ENCODE results near the gene SURF6. TPM values are rescaled to one million over a fixed set of nuclear protein-coding genes. Genes with fewer than 3 reads are reported as not detected.

SURF6 gene
- total RNA-seq, 1 donor from 2014 or later = 23.9 TPM

- intact Hi-C loops (cut with micrococcal nuclease) = no loop called here
- Mint-ChIP-seq H3K4me1 (no peaks in the 10 kb centered on the region), H3K9me3 (no peaks in the 10 kb centered on the region), H3K36me3 (ENCODE audit: low read depth) (no peaks in the 10 kb centered on the region), H3K4me3 (no peak overlapping the region), H3K27ac (no peak overlapping the region), H3K27me3 (peaks cover 16% of the 10 kb centered on the region)
- POLR2A ChIA-PET = no interaction called here
- DNase-seq = no peak
- TF ChIP-seq CTCF (IDR thresholded peaks at IDR 0.05) = no peak
- CTCF ChIA-PET = no interaction called here
- no peak for ATAC-seq (ENCODE audit: low read depth)
These were observed 26.4 kb downstream of the SURF6 start for GRCh38 chr9:133309608-133310007.

- intact Hi-C loops (cut with micrococcal nuclease) = no loop called here
- H3K27ac Mint-ChIP-seq = no peak overlapping the region
- no peak for ATAC-seq (ENCODE audit: low read depth)
- peaks cover 16% of the 10 kb centered on the region for H3K27me3 Mint-ChIP-seq
- H3K4me3 Mint-ChIP-seq = no peak overlapping the region
- POLR2A ChIA-PET = no interaction called here
- CTCF ChIA-PET = no interaction called here
- no peaks in the 10 kb centered on the region for H3K4me1 Mint-ChIP-seq
- TF ChIP-seq CTCF (IDR thresholded peaks at IDR 0.05) = no peak
- DNase-seq = no peak
- H3K9me3 Mint-ChIP-seq = no peaks in the 10 kb centered on the region
- no peaks in the 10 kb centered on the region for H3K36me3 Mint-ChIP-seq (ENCODE audit: low read depth)
These were observed 28.7 kb downstream of the SURF6 start for GRCh38 chr9:133307301-133307700.

GRCh38 chr9:133306242-133307204 is 29.5 kb downstream of the SURF6 start:
- Mint-ChIP-seq H3K27me3 (peaks cover 16% of the 10 kb centered on the region), H3K36me3 (ENCODE audit: low read depth) (no peaks in the 10 kb centered on the region), H3K27ac (no peak overlapping the region), H3K4me1 (no peaks in the 10 kb centered on the region), H3K9me3 (no peaks in the 10 kb centered on the region), H3K4me3 (no peak overlapping the region)
- ChIA-PET POLR2A (no interaction called here), CTCF (no interaction called here)
- no peak for DNase-seq
- intact Hi-C loops (cut with micrococcal nuclease) = no loop called here
- no peak for ATAC-seq (ENCODE audit: low read depth)
- TF ChIP-seq CTCF (IDR thresholded peaks at IDR 0.05) = no peak

- intact Hi-C loops (cut with micrococcal nuclease) = no loop called here
- Mint-ChIP-seq H3K27ac (no peak overlapping the region), H3K9me3 (no peaks in the 10 kb centered on the region), H3K36me3 (ENCODE audit: low read depth) (no peaks in the 10 kb centered on the region), H3K27me3 (peaks cover 14% of the 10 kb centered on the region), H3K4me1 (no peaks in the 10 kb centered on the region), H3K4me3 (no peak overlapping the region)
- POLR2A ChIA-PET = no interaction called here
- CTCF ChIA-PET = no interaction called here
- TF ChIP-seq CTCF (IDR thresholded peaks at IDR 0.05) = no peak
- no peak for DNase-seq
- no peak for ATAC-seq (ENCODE audit: low read depth)
These were observed 30.3 kb downstream of the SURF6 start for GRCh38 chr9:133305731-133306130.

GRCh38 chr9:133304477-133305377 is 31.3 kb downstream of the SURF6 start:
- H3K4me3 Mint-ChIP-seq = no peak overlapping the region
- no peak overlapping the region for H3K27ac Mint-ChIP-seq
- DNase-seq = no peak

More at GRCh38 chr9:133304477-133305377, 31.3 kb downstream of the SURF6 start:
- ATAC-seq (ENCODE audit: low read depth) = no peak
- no peaks in the 10 kb centered on the region for H3K9me3 Mint-ChIP-seq
- intact Hi-C loops (cut with micrococcal nuclease) = no loop called here
- no peak for TF ChIP-seq CTCF (IDR thresholded peaks at IDR 0.05)
- no peaks in the 10 kb centered on the region for H3K4me1 Mint-ChIP-seq
- H3K36me3 Mint-ChIP-seq (ENCODE audit: low read depth) = no peaks in the 10 kb centered on the region
- CTCF ChIA-PET = no interaction called here
- POLR2A ChIA-PET = no interaction called here
- H3K27me3 Mint-ChIP-seq = peaks cover 10% of the 10 kb centered on the region
